ENCODE results near the gene SLC66A2.

DNA sequence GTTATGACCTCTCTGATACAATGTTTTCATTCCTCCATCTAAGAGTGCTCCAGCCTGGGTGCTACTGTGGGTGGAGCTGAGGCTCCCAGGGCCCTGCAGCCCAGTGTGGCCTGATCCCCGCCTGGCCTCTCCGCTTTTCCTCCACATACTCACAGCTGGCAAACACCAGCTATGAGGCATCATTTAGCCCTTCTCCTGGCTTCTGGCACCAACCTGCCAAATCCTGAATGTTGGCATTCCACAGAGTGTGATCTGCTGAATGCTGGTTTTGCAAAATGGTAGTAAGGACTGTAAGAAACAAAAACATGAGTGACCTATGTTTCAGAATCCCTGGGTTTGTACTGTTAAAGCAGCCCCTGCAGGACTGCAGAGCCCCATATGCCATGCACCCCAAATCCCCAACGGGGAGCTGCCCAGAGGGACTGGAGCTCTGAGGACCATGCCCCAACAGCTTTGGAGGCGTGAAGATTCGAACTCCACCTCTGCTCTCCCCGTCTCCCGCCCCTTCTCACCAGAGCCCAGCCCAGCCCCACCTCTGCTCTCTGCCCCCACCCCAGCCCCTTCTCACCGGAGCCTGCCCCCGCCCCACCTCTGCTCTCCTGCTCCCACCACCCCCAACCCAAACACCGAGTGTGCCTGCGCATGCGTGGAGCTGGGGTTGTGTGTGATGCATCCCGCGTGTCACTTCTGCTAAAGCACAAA lies 4.2 kb downstream of the SLC66A2 start:
- TF ChIP-seq, protein P1, sequence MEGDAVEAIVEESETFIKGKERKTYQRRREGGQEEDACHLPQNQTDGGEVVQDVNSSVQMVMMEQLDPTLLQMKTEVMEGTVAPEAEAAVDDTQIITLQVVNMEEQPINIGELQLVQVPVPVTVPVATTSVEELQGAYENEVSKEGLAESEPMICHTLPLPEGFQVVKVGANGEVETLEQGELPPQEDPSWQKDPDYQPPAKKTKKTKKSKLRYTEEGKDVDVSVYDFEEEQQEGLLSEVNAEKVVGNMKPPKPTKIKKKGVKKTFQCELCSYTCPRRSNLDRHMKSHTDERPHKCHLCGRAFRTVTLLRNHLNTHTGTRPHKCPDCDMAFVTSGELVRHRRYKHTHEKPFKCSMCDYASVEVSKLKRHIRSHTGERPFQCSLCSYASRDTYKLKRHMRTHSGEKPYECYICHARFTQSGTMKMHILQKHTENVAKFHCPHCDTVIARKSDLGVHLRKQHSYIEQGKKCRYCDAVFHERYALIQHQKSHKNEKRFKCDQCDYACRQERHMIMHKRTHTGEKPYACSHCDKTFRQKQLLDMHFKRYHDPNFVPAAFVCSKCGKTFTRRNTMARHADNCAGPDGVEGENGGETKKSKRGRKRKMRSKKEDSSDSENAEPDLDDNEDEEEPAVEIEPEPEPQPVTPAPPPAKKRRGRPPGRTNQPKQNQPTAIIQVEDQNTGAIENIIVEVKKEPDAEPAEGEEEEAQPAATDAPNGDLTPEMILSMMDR (IDR thresholded peaks at IDR 0.05): no peak
- peak in 1 of 2 donors; percentile 51 for TF ChIP-seq POLR2A (IDR thresholded peaks at IDR 0.05)
